Measurements from ENCODE around the gene IER5L. TPM values are rescaled to one million over a fixed set of nuclear protein-coding genes. Genes with fewer than 3 reads are reported as not detected.

Gene IER5L
- total RNA-seq, 4 donors from 2014 or later, result 5.0 to 24.2 (median 12.9) TPM

GRCh38 chr9:129136446-129137035, 41.5 kb downstream of the IER5L start:
- WGBS, result 83% methylated on average over 16 of the region's 16 CpGs
- no peaks in the 10 kb centered on the region for H3K27me3 ChIP-seq
- peak overlapping the region in 3 of 4 donors; percentile 93 to 99 (median 98) for H3K27ac ChIP-seq (replicated peaks in 1 of 4)
- no peak for DNase-seq (ENCODE audit: extremely low spot score)
- peaks cover 6 to 55% (median 49%) of the 10 kb centered on the region in 4 donors for H3K36me3 ChIP-seq
- no peaks in the 10 kb centered on the region for H3K9me3 ChIP-seq
- H3K4me1 ChIP-seq, result peaks cover 37 to 50% (median 49%) of the 10 kb centered on the region in 4 donors
- intact Hi-C loops (cut with DNase I), result no loop called here
- no peak overlapping the region for H3K4me3 ChIP-seq
- TF ChIP-seq POLR2A (IDR thresholded peaks at IDR 0.05; ENCODE audit: low read depth) (no peak), EP300 (IDR thresholded peaks at IDR 0.05) (no peak), POLR2AphosphoS5 (IDR thresholded peaks at IDR 0.05) (no peak)
- TF ChIP-seq, protein P1, sequence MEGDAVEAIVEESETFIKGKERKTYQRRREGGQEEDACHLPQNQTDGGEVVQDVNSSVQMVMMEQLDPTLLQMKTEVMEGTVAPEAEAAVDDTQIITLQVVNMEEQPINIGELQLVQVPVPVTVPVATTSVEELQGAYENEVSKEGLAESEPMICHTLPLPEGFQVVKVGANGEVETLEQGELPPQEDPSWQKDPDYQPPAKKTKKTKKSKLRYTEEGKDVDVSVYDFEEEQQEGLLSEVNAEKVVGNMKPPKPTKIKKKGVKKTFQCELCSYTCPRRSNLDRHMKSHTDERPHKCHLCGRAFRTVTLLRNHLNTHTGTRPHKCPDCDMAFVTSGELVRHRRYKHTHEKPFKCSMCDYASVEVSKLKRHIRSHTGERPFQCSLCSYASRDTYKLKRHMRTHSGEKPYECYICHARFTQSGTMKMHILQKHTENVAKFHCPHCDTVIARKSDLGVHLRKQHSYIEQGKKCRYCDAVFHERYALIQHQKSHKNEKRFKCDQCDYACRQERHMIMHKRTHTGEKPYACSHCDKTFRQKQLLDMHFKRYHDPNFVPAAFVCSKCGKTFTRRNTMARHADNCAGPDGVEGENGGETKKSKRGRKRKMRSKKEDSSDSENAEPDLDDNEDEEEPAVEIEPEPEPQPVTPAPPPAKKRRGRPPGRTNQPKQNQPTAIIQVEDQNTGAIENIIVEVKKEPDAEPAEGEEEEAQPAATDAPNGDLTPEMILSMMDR (IDR thresholded peaks at IDR 0.05), result no peak

GRCh38 chr9:129135476-129135875, 42.6 kb downstream of the IER5L start:
- Histone ChIP-seq H3K27me3 (no peaks in the 10 kb centered on the region), H3K9me3 (no peaks in the 10 kb centered on the region), H3K36me3 (peaks cover 6 to 66% (median 59%) of the 10 kb centered on the region in 4 donors), H3K4me1 (peaks cover 28 to 44% (median 42%) of the 10 kb centered on the region in 4 donors), H3K27ac (replicated peaks in 1 of 4) (no peak overlapping the region), H3K4me3 (no peak overlapping the region)
- WGBS, result 90% methylated on average over 5 of the region's 6 CpGs
- no peak for TF ChIP-seq POLR2AphosphoS5 (IDR thresholded peaks at IDR 0.05)
- TF ChIP-seq, protein P1 (IDR thresholded peaks at IDR 0.05), result no peak
- TF ChIP-seq POLR2A (IDR thresholded peaks at IDR 0.05; ENCODE audit: low read depth), result no peak
- no peak for TF ChIP-seq EP300 (IDR thresholded peaks at IDR 0.05)
- no peak for DNase-seq (ENCODE audit: extremely low spot score)
- intact Hi-C loops (cut with DNase I), result no loop called here

- intact Hi-C loops (cut with DNase I), result loop anchor here (5.0 kb wide), 1 partner anchor 654 kb away; no protein-coding TSS in a partner anchor
- Histone ChIP-seq H3K27me3 (no peaks in the 10 kb centered on the region), H3K27ac (replicated peaks in 1 of 4) (no peak overlapping the region), H3K4me3 (no peak overlapping the region), H3K9me3 (no peaks in the 10 kb centered on the region), H3K36me3 (peaks cover 6 to 88% (median 77%) of the 10 kb centered on the region in 4 donors), H3K4me1 (peaks cover 10 to 22% (median 20%) of the 10 kb centered on the region in 4 donors)
- DNase-seq (ENCODE audit: extremely low spot score), result no peak
- WGBS, result 84% methylated on average over 4 of the region's 4 CpGs
- no peak for TF ChIP-seq EP300 (IDR thresholded peaks at IDR 0.05)
- no peak for TF ChIP-seq POLR2A (IDR thresholded peaks at IDR 0.05; ENCODE audit: low read depth)
- TF ChIP-seq, protein P1 (IDR thresholded peaks at IDR 0.05), result no peak
- no peak for TF ChIP-seq POLR2AphosphoS5 (IDR thresholded peaks at IDR 0.05)
Observed at GRCh38 chr9:129133082-129133481, 45.0 kb downstream of the IER5L start.

DNA sequence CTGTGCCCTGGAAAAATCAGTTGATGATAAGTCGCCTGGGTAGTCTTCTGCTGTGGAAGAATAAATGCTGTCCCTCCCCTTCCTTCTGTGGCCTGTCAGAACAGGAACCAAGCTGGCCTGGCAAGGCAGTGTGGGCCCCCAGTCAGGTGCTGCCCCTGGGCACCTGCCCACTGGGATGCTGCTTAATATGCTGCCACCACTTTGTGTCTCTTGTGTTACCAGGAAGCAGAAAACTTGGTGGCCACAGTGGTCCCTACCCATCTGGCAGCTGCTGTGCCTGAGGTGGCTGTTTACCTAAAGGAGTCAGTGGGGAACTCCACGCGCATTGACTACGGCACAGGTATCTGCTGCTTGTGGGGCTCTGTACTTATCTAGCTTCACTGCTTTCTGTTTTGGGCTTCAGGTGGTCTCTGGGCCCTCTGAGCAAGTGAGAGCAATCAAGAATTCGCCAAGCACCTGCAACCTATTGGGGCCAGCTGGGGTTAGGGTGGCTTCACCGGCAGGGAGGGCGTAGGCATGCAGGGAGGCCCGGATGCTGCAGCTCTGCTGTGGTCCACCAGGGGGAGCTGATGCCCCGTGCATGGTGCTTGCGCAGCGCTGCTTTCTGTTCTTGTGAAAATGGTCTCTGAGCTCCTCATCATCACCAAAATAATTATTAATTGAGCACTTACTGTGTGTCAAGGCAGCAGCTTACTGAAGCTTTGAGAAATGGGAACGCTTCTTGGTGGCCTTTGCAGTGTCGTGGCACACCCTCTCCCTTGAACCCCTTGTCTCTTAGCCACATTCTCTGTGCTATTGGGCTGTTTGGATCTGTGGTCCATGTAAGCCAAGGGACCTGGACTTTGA, 46.5 kb downstream of the IER5L start:
- H3K4me1 ChIP-seq, result peaks cover 8 to 19% (median 12%) of the 10 kb centered on the region in 4 donors
- no peaks in the 10 kb centered on the region for H3K27me3 ChIP-seq
- TF ChIP-seq EP300 (IDR thresholded peaks at IDR 0.05), result no peak
- TF ChIP-seq, protein P1 (IDR thresholded peaks at IDR 0.05), result peak; percentile 98 to 100 (median 99)
- peak in 1 of 2 donors; percentile 66 for TF ChIP-seq POLR2AphosphoS5 (IDR thresholded peaks at IDR 0.05)
- TF ChIP-seq POLR2A (IDR thresholded peaks at IDR 0.05; ENCODE audit: low read depth), result no peak
- H3K9me3 ChIP-seq, result no peaks in the 10 kb centered on the region
- H3K4me3 ChIP-seq, result no peak overlapping the region
- DNase-seq (ENCODE audit: extremely low spot score), result no peak
- intact Hi-C loops (cut with DNase I), result loop anchor here (5.0 kb wide), 1 partner anchor 656 kb away; no protein-coding TSS in a partner anchor
- H3K27ac ChIP-seq (replicated peaks in 1 of 4), result peak overlapping the region in 3 of 4 donors; percentile 2 to 31 (median 11)
- peaks cover 10 to 86% (median 77%) of the 10 kb centered on the region in 4 donors for H3K36me3 ChIP-seq
- WGBS, result 41% methylated on average over 13 of the region's 13 CpGs

All from esophagus muscularis mucosa (tissue), 4 donors.